Measurements from ENCODE around the gene IL17RD. TPM values are rescaled to one million over a fixed set of nuclear protein-coding genes. Genes with fewer than 3 reads are reported as not detected.

Gene IL17RD
- total RNA-seq, 1 donor from 2014 or later, result 30.4 TPM

- Mint-ChIP-seq H3K4me1 (ENCODE audit: low read depth) (peaks cover 8% of the 10 kb centered on the region), H3K4me3 (ENCODE audit: low read depth) (no peak overlapping the region), H3K9me3 (ENCODE audit: low read depth) (no peaks in the 10 kb centered on the region), H3K27me3 (no peaks in the 10 kb centered on the region), H3K36me3 (ENCODE audit: insufficient read depth) (no peaks in the 10 kb centered on the region), H3K27ac (no peak overlapping the region)
- no peak for TF ChIP-seq CTCF (IDR thresholded peaks at IDR 0.05; ENCODE audit: unreplicated experiment)
- DNase-seq (ENCODE audit: low spot score, unreplicated experiment), result no peak
These were observed 118.9 kb downstream of the IL17RD start for GRCh38 chr3:57046101-57046765.

- TF ChIP-seq CTCF (IDR thresholded peaks at IDR 0.05; ENCODE audit: unreplicated experiment), result no peak
- Mint-ChIP-seq H3K9me3 (ENCODE audit: low read depth) (no peaks in the 10 kb centered on the region), H3K27me3 (no peaks in the 10 kb centered on the region), H3K4me3 (ENCODE audit: low read depth) (no peak overlapping the region), H3K27ac (no peak overlapping the region), H3K36me3 (ENCODE audit: insufficient read depth) (no peaks in the 10 kb centered on the region), H3K4me1 (ENCODE audit: low read depth) (peaks cover 8% of the 10 kb centered on the region)
- DNase-seq (ENCODE audit: low spot score, unreplicated experiment), result no peak
These were observed 121.6 kb downstream of the IL17RD start for GRCh38 chr3:57043518-57043917.

- no peak for DNase-seq (ENCODE audit: low spot score, unreplicated experiment)
- H3K36me3 Mint-ChIP-seq (ENCODE audit: insufficient read depth), result no peaks in the 10 kb centered on the region
- H3K27ac Mint-ChIP-seq, result no peak overlapping the region
These were observed 123.5 kb downstream of the IL17RD start for GRCh38 chr3:57041674-57042073.

More at GRCh38 chr3:57041674-57042073, 123.5 kb downstream of the IL17RD start:
- Mint-ChIP-seq H3K4me3 (ENCODE audit: low read depth) (no peak overlapping the region), H3K27me3 (no peaks in the 10 kb centered on the region), H3K9me3 (ENCODE audit: low read depth) (no peaks in the 10 kb centered on the region), H3K4me1 (ENCODE audit: low read depth) (peaks cover 6% of the 10 kb centered on the region)
- TF ChIP-seq CTCF (IDR thresholded peaks at IDR 0.05; ENCODE audit: unreplicated experiment), result no peak

Other genes starting within 250 kb of the IL17RD start
- gene SPATA12, start 104.7 kb downstream of the IL17RD start, total RNA-seq, result 0.14 and 0.16 TPM in 2 replicates
- 0.80 and 0.96 TPM in 2 replicates for gene HESX1, start 34.6 kb upstream of the IL17RD start, total RNA-seq
- gene APPL1, start 62.4 kb upstream of the IL17RD start, total RNA-seq, result 37.3 and 40.2 TPM in 2 replicates
- not detected in 2 replicates for gene ASB14, start 127.3 kb upstream of the IL17RD start, total RNA-seq